Esophagus squamous epithelium (tissue), 4 donors: ENCODE results near the gene ARHGAP12.

Experiments used
- CTCF ChIP-seq, 6 experiments: fragments of 450-650 bp in 4 of 6; fragments of 200-600 bp in 2 of 6; sonication (generic) in 2 of 6; IDR thresholded peaks; one replicate each; pipeline ENCODE4 v1.5.1; 2016 to 2019; ENCODE audit warnings: antibody characterized with exemption in 6 of 6, mild to moderate bottlenecking in 4 of 6, moderate library complexity in 4 of 6
- POLR2A ChIP-seq, 4 donors: fragments of 450-650 bp; IDR thresholded peaks; one replicate each; pipeline ENCODE4 v1.6.1; 2017; ENCODE audit warnings: antibody characterized with exemption in 4 of 4, mild to moderate bottlenecking in 4 of 4, moderate library complexity in 3 of 4

- TF ChIP-seq CTCF (IDR thresholded peaks at IDR 0.05): no peak
- TF ChIP-seq POLR2A (IDR thresholded peaks at IDR 0.05): no peak
Observed at GRCh38 chr10:31829776-31830175, 98.9 kb downstream of the ARHGAP12 start.
